ENCODE measurements around the gene CSGALNACT2. TPM values are rescaled to one million over a fixed set of nuclear protein-coding genes. Genes with fewer than 3 reads are reported as not detected.

Gene CSGALNACT2
- total RNA-seq, 1 experiment from 2014 or later: 6.4 TPM

- H3K27me3 ChIP-seq (replicated peaks; ENCODE audit: control insufficient read depth, insufficient read depth, low read length): peaks cover 4% of the 10 kb centered on the region; the same call in 1 of the 2 replicates
- H3K9me3 ChIP-seq: no peaks in the 10 kb centered on the region
- H3K27ac Mint-ChIP-seq (ENCODE audit: unreplicated experiment): no peak overlapping the region
- no peak overlapping the region for H3K4me3 ChIP-seq (ENCODE audit: low read depth, low read length)
- peaks cover 12% of the 10 kb centered on the region; the same call in 1 of the 2 replicates for H3K4me1 ChIP-seq
- CTCF ChIA-PET: interaction anchor here (0.6 kb wide), 1 partner anchor 215 kb away, joined by 14 read pairs; no protein-coding TSS in a partner anchor
- H3K4me1 Mint-ChIP-seq (ENCODE audit: low read depth, unreplicated experiment): no peaks in the 10 kb centered on the region
- intact Hi-C loops (cut with micrococcal nuclease; ENCODE audit: unreplicated experiment): no loop called here
- POLR2A ChIA-PET: no interaction called here
- no peak for TF ChIP-seq CTCF (IDR thresholded peaks at IDR 0.05; ENCODE audit: insufficient read depth in 1 of 2, low read depth in 1 of 2, low read length in 1 of 2, severe bottlenecking in 1 of 2, unreplicated experiment in 1 of 2)
- H3K4me3 Mint-ChIP-seq (ENCODE audit: unreplicated experiment): no peak overlapping the region
- no peaks in the 10 kb centered on the region for H3K36me3 ChIP-seq (ENCODE audit: control insufficient read depth, insufficient read depth, low read length)
- no peak for DNase-seq
- H3K27me3 Mint-ChIP-seq (ENCODE audit: insufficient read depth, unreplicated experiment): peaks cover 22% of the 10 kb centered on the region
- no TSS peak for BruUV-seq (replicated peaks)
- no peaks in the 10 kb centered on the region for H3K36me3 Mint-ChIP-seq (ENCODE audit: insufficient read depth, unreplicated experiment)
- H3K9me3 Mint-ChIP-seq (ENCODE audit: unreplicated experiment): no peaks in the 10 kb centered on the region
These were observed 95.6 kb downstream of the CSGALNACT2 start for GRCh38 chr10:43233601-43234430.

GRCh38 chr10:43234471-43235041, 96.3 kb downstream of the CSGALNACT2 start:
- Histone ChIP-seq H3K4me1 (peaks cover 7% of the 10 kb centered on the region; the same call in 1 of the 2 replicates), H3K9me3 (no peaks in the 10 kb centered on the region), H3K4me3 (ENCODE audit: low read depth, low read length) (no peak overlapping the region), H3K36me3 (ENCODE audit: control insufficient read depth, insufficient read depth, low read length) (no peaks in the 10 kb centered on the region), H3K27me3 (replicated peaks; ENCODE audit: control insufficient read depth, insufficient read depth, low read length) (0 out of 2 replicates have a peak, but pooled peaks cover 4% of the 10 kb centered on the region)
- H3K27me3 Mint-ChIP-seq (ENCODE audit: insufficient read depth, unreplicated experiment): peaks cover 22% of the 10 kb centered on the region
- no peak overlapping the region for H3K27ac Mint-ChIP-seq (ENCODE audit: unreplicated experiment)
- H3K4me3 Mint-ChIP-seq (ENCODE audit: unreplicated experiment): no peak overlapping the region
- TF ChIP-seq CTCF (IDR thresholded peaks at IDR 0.05; ENCODE audit: insufficient read depth in 1 of 2, low read depth in 1 of 2, low read length in 1 of 2, severe bottlenecking in 1 of 2, unreplicated experiment in 1 of 2): no peak
- DNase-seq: no peak
- H3K9me3 Mint-ChIP-seq (ENCODE audit: unreplicated experiment): no peaks in the 10 kb centered on the region
- H3K36me3 Mint-ChIP-seq (ENCODE audit: insufficient read depth, unreplicated experiment): no peaks in the 10 kb centered on the region
- ChIA-PET CTCF (no interaction called here), POLR2A (no interaction called here)
- no TSS peak for BruUV-seq (replicated peaks)
- no peaks in the 10 kb centered on the region for H3K4me1 Mint-ChIP-seq (ENCODE audit: low read depth, unreplicated experiment)
- intact Hi-C loops (cut with micrococcal nuclease; ENCODE audit: unreplicated experiment): no loop called here

Other genes starting within 250 kb of the CSGALNACT2 start
- gene RET, start 61.4 kb upstream of the CSGALNACT2 start, total RNA-seq (2022): not detected in 2 replicates
- 0.57 and 0.65 TPM in 2 replicates for gene RASGEF1A, start 128.6 kb downstream of the CSGALNACT2 start, total RNA-seq (2022)
- not detected in 2 replicates for gene FXYD4, start 233.2 kb downstream of the CSGALNACT2 start, total RNA-seq (2022)